ENCODE measurements around the gene LAMA5.

LAMA5 gene

GRCh38 chr20:62367136-62367632, at the start of gene LAMA5:
TSS of gene LAMA5 (minus strand) at chr20:62367312. CDS start at chr20:62367245, 67 bp downstream.
- DNase-seq: peak in 1 of 2 donors; percentile 14

- DNase-seq: no peak
These were observed 48.4 kb upstream of the LAMA5 start for GRCh38 chr20:62415354-62416111.

- DNase-seq: no peak
These were observed 46.9 kb upstream of the LAMA5 start for GRCh38 chr20:62413896-62414481.

- DNase-seq: no peak
These were observed 46.0 kb upstream of the LAMA5 start for GRCh38 chr20:62413025-62413570.

GRCh38 chr20:62412194-62413024, 45.3 kb upstream of the LAMA5 start:
- no peak for DNase-seq

- no peak for DNase-seq
These were observed 44.5 kb upstream of the LAMA5 start for GRCh38 chr20:62411479-62412193.

- DNase-seq: no peak
These were observed 43.8 kb upstream of the LAMA5 start for GRCh38 chr20:62410746-62411478.

- DNase-seq: peak; percentile 26 to 41
These were observed 43.0 kb upstream of the LAMA5 start for GRCh38 chr20:62409931-62410745.

GRCh38 chr20:62409086-62409853, 42.2 kb upstream of the LAMA5 start:
- DNase-seq: no peak

GRCh38 chr20:62408640-62409039, 41.5 kb upstream of the LAMA5 start:
- no peak for DNase-seq

- DNase-seq: no peak
These were observed 40.9 kb upstream of the LAMA5 start for GRCh38 chr20:62408055-62408454.

- DNase-seq: peak; percentile 92 to 94
These were observed 40.3 kb upstream of the LAMA5 start, which contains the start of gene CABLES2 for GRCh38 chr20:62407221-62407992. TSS of gene CABLES2 (minus strand) at chr20:62407285. CDS start at chr20:62407276, 9 bp downstream.

- DNase-seq: no peak
These were observed 39.6 kb upstream of the LAMA5 start for GRCh38 chr20:62406635-62407176.

- no peak for DNase-seq
These were observed 38.9 kb upstream of the LAMA5 start for GRCh38 chr20:62405981-62406513.

GRCh38 chr20:62405108-62405980, 38.2 kb upstream of the LAMA5 start:
- peak in 1 of 2 donors; percentile 12 for DNase-seq

GRCh38 chr20:62404761-62405107, 37.6 kb upstream of the LAMA5 start:
- no peak for DNase-seq

GRCh38 chr20:62404112-62404665, 37.1 kb upstream of the LAMA5 start:
- no peak for DNase-seq

All from CD4-positive, alpha-beta T cell treated with Interferon alpha-2 for 1 hour (primary cell).